K562 (cell line): ENCODE data around the gene DNAJB12. TPM values are rescaled to one million over a fixed set of nuclear protein-coding genes. Genes with fewer than 3 reads are reported as not detected.

Source experiments
- ADNP ChIP-seq: fragments of 200-800 bp; sonication (Bioruptor generic); IDR thresholded peaks from 2 replicates; pipeline ENCODE4 v1.6.1; 2016; ENCODE audit warnings: missing genetic modification characterization, missing compliant biosample characterization
- ATF3 ChIP-seq, 2 experiments: fragments of 450-650 bp in 1 of 2; sonication (generic) in 1 of 2; formaldehyde crosslinking in 1 of 2; IDR thresholded peaks in 1 of 2; conservative IDR thresholded peaks in 1 of 2; 2 replicates each; pipeline versions ENCODE4 v1.6.1 to v1.8.1; 2016 to 2023; ENCODE audit warnings: mild to moderate bottlenecking in 2 of 2, moderate library complexity in 2 of 2, inconsistent platforms in 1 of 2, missing genetic modification reagents in 1 of 2
- CEBPG ChIP-seq, 3 experiments: fragments of 200-800 bp in 1 of 3; sonication (Bioruptor generic) in 1 of 3; sonication (generic) in 1 of 3; formaldehyde crosslinking in 1 of 3; IDR thresholded peaks in 2 of 3; conservative IDR thresholded peaks in 1 of 3; 2 replicates each; pipeline versions ENCODE4 v1.6.1 to v1.8.0; 2016 to 2022; ENCODE audit warnings: missing compliant biosample characterization in 2 of 3, missing genetic modification characterization in 2 of 3, mild to moderate bottlenecking in 1 of 3, missing genetic modification reagents in 1 of 3
- CGGBP1 ChIP-seq: fragments of 250-450 bp; sonication (Bioruptor Pico); IDR thresholded peaks from 2 replicates; pipeline ENCODE4 v1.9.0; 2021; ENCODE audit warnings: mild to moderate bottlenecking
- HLTF ChIP-seq: fragments of 450-650 bp; IDR thresholded peaks from 2 replicates; pipeline ENCODE4 v1.6.1; 2016
- JUNB ChIP-seq: fragments of 450-650 bp; formaldehyde crosslinking; conservative IDR thresholded peaks from 2 replicates; pipeline ENCODE4 v1.4.0; 2020; ENCODE audit warnings: mild to moderate bottlenecking
- LCOR ChIP-seq: sonication (generic); formaldehyde crosslinking; IDR thresholded peaks from 2 replicates; pipeline ENCODE4 v1.8.0; 2022; ENCODE audit warnings: mild to moderate bottlenecking, missing genetic modification reagents
- RAD21 ChIP-seq, 2 experiments: fragments of 250-450 bp in 1 of 2; fragments of 450-650 bp in 1 of 2; sonication (Bioruptor Pico) in 1 of 2; formaldehyde crosslinking in 1 of 2; IDR thresholded peaks in 1 of 2; conservative IDR thresholded peaks in 1 of 2; 2 replicates each; pipeline versions ENCODE4 v1.4.0 to v1.8.0; 2020 to 2022; ENCODE audit warnings: mild to moderate bottlenecking in 2 of 2, moderate library complexity in 1 of 2
- RAD51 ChIP-seq: fragments of 450-650 bp; IDR thresholded peaks from 2 replicates; pipeline ENCODE4 v1.7.1; 2016; ENCODE audit warnings: low read depth, mild to moderate bottlenecking, borderline replicate concordance
- RBFOX2 ChIP-seq: fragments of 200-400 bp; formaldehyde crosslinking; IDR thresholded peaks from 2 replicates; pipeline ENCODE4 v1.6.1; 2017; ENCODE audit warnings: low read depth, mild to moderate bottlenecking, low read length, moderate library complexity
- SPI1 ChIP-seq: IDR thresholded peaks from 2 replicates; pipeline ENCODE4 v1.6.1; 2011; ENCODE audit warnings: low read depth, low read length, control low read depth, borderline replicate concordance
- TARDBP ChIP-seq: fragments of 450-650 bp; IDR thresholded peaks from 2 replicates; pipeline ENCODE4 v1.6.1; 2016
- THRA ChIP-seq: fragments of 450-650 bp; IDR thresholded peaks from 2 replicates; pipeline ENCODE4 v1.6.1; 2017; ENCODE audit warnings: mild to moderate bottlenecking, moderate library complexity
- TOE1 ChIP-seq, 2 experiments: fragments of 450-650 bp in 1 of 2; sonication (generic) in 1 of 2; formaldehyde crosslinking in 1 of 2; IDR thresholded peaks; 2 replicates each; pipeline versions ENCODE4 v1.7.1 to v1.8.0; 2016 to 2022; ENCODE audit warnings: borderline replicate concordance in 2 of 2, mild to moderate bottlenecking in 2 of 2, antibody characterized with exemption in 1 of 2, inconsistent platforms in 1 of 2, low read depth in 1 of 2, missing genetic modification reagents in 1 of 2, moderate library complexity in 1 of 2
- ZFPM2 ChIP-seq: fragments of 250-450 bp; sonication (Bioruptor Pico); IDR thresholded peaks from 2 replicates; pipeline ENCODE4 v1.5.1; 2022; ENCODE audit warnings: mild to moderate bottlenecking
- ZKSCAN8 ChIP-seq: fragments of 200-800 bp; sonication (Bioruptor generic); IDR thresholded peaks from 2 replicates; pipeline ENCODE4 v1.6.1; 2016; ENCODE audit warnings: missing genetic modification characterization, missing compliant biosample characterization
- ZNF133 ChIP-seq: fragments of 250-450 bp; sonication (Bioruptor Pico); IDR thresholded peaks from 2 replicates; pipeline ENCODE4 v1.4.0; 2020; ENCODE audit warnings: mild to moderate bottlenecking
- ZNF165 ChIP-seq: fragments of 250-450 bp; sonication (Bioruptor Pico); IDR thresholded peaks from 2 replicates; pipeline ENCODE4 v1.4.0; 2020; ENCODE audit warnings: borderline replicate concordance
- ZNF217 ChIP-seq: sonication (generic); formaldehyde crosslinking; IDR thresholded peaks from 2 replicates; pipeline ENCODE4 v1.8.0; 2022; ENCODE audit warnings: mild to moderate bottlenecking, missing genetic modification reagents
- ZNF311 ChIP-seq: fragments of 250-450 bp; sonication (Bioruptor Pico); IDR thresholded peaks from 2 replicates; pipeline ENCODE4 v1.4.0; 2020; ENCODE audit warnings: mild to moderate bottlenecking, moderate library complexity
- ZNF395 ChIP-seq: fragments of 200-800 bp; sonication (Bioruptor generic); IDR thresholded peaks from 2 replicates; pipeline ENCODE4 v1.6.1; 2017; ENCODE audit warnings: missing genetic modification characterization, missing compliant biosample characterization
- ZNF707 ChIP-seq: fragments of 250-450 bp; sonication (Bioruptor Pico); conservative IDR thresholded peaks from 2 replicates; pipeline ENCODE4 v1.8.0; 2022; ENCODE audit warnings: inconsistent platforms, mild to moderate bottlenecking, moderate library complexity
- ZNF830 ChIP-seq: fragments of 250-450 bp; sonication (Bioruptor Pico); IDR thresholded peaks from 2 replicates; pipeline ENCODE4 v1.5.0; 2021; ENCODE audit warnings: mild to moderate bottlenecking
- polyA plus RNA-seq, 8 experiments: library from polyadenylated mRNA; depleted of rRNA in 4 of 8; stranded (reverse) in 5 of 8; unstranded in 3 of 8; fragments of >200 nt; fragmentation: Nextera tagmentation in 2 of 8; fragmentation: Illumina TruSeq in 1 of 8; extraction: Ambion mirVana in 2 of 8; extraction: Trizol in 1 of 8; gene quantifications; 2 replicates each; pipeline versions ENCODE4 v1.2.1 to v1.2.3, GENCODE V29; 2011 to 2014; ENCODE audit warnings: inconsistent platforms in 1 of 8, missing spikeins in 1 of 8
- total RNA-seq, 7 experiments: library from RNA; depleted of rRNA in 6 of 7; stranded (reverse); fragments of >200 nt in 6 of 7; fragmentation: Illumina TruSeq in 2 of 7; extraction: Trizol in 2 of 7; gene quantifications; 2 replicates each; pipeline versions ENCODE4 v1.2.1 to v1.2.3, GENCODE V29; 2011 to 2021; ENCODE audit warnings: low replicate concordance in 1 of 7

The DNAJB12 gene
- total and polyA plus RNA-seq, 9 of the 15 experiments (the other 6 are each of a cell fraction or from before 2014, with no cell fraction given), result 3.5 to 31.5 (median 20.3) TPM

- 0 out of 2 replicates have a peak, but pooled peaks have one; percentile 23 for TF ChIP-seq ATF3 (IDR thresholded peaks at IDR 0.05)
- TF ChIP-seq ATF3 (CRISPR knock-in tag; conservative IDR thresholded peaks at IDR 0.05), result no peak
- TF ChIP-seq SPI1, result peak; percentile 52; the same call in 1 of the 2 replicates
- no peak for TF ChIP-seq ZNF165 (CRISPR knock-in tag)
- TF ChIP-seq THRA, result no peak
- TF ChIP-seq RAD21 (CRISPR knock-in tag; conservative IDR thresholded peaks at IDR 0.05 in 1 of 2, IDR thresholded peaks at IDR 0.05 in 1 of 2), result no peak
- TF ChIP-seq ZNF217 (CRISPR knock-in tag), result no peak
- peak; percentile 70 for TF ChIP-seq RBFOX2
- TF ChIP-seq ZNF133 (CRISPR knock-in tag), result no peak
- TF ChIP-seq HLTF, result 0 out of 2 replicates have a peak, but pooled peaks have one; percentile 8
- peak; percentile 25; the same call in 1 of the 2 replicates for TF ChIP-seq TARDBP
- TF ChIP-seq ZFPM2 (CRISPR knock-in tag), result no peak
- TF ChIP-seq ZNF311, result peak; percentile 34; the same call in 1 of the 2 replicates
- no peak for TF ChIP-seq RAD51
- peak; percentile 11; the same call in 1 of the 2 replicates for TF ChIP-seq ZNF395 (CRISPR knock-in tag)
- no peak for TF ChIP-seq ZNF707 (CRISPR knock-in tag)
- no peak for TF ChIP-seq ADNP (tag)
- TF ChIP-seq ZNF830 (CRISPR knock-in tag), result 0 out of 2 replicates have a peak, but pooled peaks have one; percentile 50
- no peak for TF ChIP-seq CGGBP1 (CRISPR knock-in tag)
- no peak for TF ChIP-seq TOE1 (IDR thresholded peaks at IDR 0.05; ENCODE audit: borderline replicate concordance)
- no peak for TF ChIP-seq TOE1 (CRISPR knock-in tag; IDR thresholded peaks at IDR 0.05; ENCODE audit: borderline replicate concordance, low read depth)
- peak; percentile 4; the same call in 1 of the 2 replicates for TF ChIP-seq JUNB (CRISPR knock-in tag)
- no peak for TF ChIP-seq CEBPG (CRISPR knock-in tag; IDR thresholded peaks at IDR 0.05)
- TF ChIP-seq CEBPG (tag; conservative IDR thresholded peaks at IDR 0.05 in 1 of 2, IDR thresholded peaks at IDR 0.05 in 1 of 2), result no peak
- TF ChIP-seq ZKSCAN8 (CRISPR knock-in tag), result peak; percentile 43; the same call in 1 of the 2 replicates
- TF ChIP-seq LCOR (CRISPR knock-in tag), result peak; percentile 3; the same call in 1 of the 2 replicates
Measured at GRCh38 chr10:72322280-72323058, 32.2 kb downstream of the DNAJB12 start (continued).
